GDM1 (cell line): Measurements from ENCODE around the gene NRGN.

Experiments
- DNase-seq: peaks from one replicate; lab custom pipeline; 2025; lab: John Stamatoyannopoulos, UW

NRGN gene

DNA sequence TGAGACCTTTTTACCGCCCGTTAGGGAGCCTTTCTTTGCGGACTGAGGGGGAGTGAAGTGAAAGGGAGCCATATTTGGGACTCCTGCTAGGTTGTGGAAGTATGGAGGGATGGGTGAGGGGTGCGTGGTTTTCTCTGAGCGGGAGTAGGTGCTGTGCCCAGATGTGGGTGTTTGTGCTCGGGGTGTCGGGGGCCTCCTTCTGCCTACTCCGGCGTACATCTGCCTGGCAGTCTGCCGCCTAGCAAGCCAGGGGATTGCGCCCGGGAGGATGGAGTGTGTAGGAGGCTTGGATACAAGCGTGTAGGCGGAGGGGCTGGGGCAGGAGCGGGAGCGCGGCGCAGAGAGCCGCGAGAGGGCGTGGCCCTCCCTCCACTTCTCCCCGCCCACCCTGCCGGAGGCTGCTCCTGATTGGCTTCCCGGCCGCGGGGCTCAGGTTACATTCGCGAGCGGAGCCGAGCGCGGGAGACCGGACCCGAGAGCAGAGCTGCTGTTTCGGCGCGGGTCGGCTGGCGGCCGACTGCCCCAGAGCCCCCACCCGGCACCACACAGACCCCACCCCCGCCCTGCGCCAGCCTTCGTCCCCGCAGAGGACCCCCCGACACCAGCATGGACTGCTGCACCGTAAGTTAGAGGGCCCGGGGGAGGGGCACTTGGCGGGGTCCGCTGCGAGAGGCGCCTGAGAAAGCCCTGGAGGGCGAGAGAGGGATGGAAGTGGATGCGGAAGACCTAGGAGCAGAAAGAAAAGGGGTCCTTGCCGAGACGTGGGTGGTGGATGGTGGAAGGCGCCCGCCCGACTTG is at the start of gene NRGN:
Gene NRGN (plus strand): TSS at position 464 of the 798 bp plus-strand sequence. CDS start 143 bp downstream, at position 607.
- peak; percentile 87 for DNase-seq

DNA sequence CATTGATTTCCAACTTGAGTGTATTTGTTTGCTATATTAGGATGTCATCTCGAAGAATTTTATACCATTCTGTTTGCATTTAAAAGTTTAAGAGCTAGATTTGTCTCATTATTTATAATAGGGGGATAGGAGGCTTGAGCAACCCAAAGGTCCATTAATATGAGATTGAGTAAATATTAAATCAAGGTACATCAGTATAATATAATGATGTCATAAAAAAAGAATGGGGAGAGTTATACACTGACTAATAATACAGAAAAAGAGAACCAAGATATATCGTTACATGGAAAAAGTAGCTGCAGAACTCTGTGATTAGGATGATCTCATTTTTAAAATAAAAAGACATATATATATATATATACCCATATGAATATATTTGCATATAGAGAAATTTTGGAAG is 46.6 kb upstream of the NRGN start:
- DNase-seq: no peak

DNA sequence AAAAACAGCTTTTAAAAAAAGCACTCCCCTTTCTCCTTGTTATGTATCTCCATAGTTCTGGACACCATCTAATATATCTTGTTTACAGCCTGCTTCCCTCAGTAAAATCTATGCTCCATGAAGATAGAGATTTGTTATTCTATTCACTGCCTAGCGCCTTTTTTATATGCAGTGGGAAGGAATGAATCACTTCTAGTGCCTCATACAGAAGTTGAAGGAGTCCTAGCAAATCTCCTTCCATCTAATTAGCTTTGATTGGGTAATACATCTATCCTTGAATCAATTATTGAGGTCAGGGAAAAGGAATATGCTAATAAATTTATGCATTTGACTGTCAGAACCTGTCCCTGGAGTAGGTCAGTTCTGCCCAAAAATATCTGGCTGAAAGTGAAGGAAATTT is 40.2 kb upstream of the NRGN start:
- no peak for DNase-seq

- no peak for DNase-seq
Measured at GRCh38 chr11:124700028-124700427, 39.7 kb upstream of the NRGN start.

DNA sequence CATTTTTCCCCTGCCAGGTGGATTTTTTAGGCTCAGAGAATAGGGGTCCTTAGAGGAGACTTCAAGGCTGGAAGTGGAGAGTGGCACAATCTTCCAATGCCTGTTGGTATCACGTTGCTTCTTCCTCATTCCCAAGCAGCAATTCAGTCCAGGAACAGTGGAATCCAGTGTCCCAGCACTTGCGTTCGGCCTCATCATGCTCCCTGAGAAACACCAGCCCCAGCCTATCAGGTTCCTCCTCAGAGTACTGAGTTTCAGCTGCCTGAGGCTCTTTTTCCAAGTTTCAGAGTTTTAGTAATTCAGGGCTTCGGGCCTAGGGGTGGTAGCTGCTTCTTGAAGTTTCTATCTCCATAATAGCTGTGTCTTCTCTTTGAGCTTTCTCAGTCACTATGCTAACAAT is 31.9 kb upstream of the NRGN start:
- no peak for DNase-seq

GRCh38 chr11:124712392-124712791 is 27.4 kb upstream of the NRGN start:
- no peak for DNase-seq

DNA sequence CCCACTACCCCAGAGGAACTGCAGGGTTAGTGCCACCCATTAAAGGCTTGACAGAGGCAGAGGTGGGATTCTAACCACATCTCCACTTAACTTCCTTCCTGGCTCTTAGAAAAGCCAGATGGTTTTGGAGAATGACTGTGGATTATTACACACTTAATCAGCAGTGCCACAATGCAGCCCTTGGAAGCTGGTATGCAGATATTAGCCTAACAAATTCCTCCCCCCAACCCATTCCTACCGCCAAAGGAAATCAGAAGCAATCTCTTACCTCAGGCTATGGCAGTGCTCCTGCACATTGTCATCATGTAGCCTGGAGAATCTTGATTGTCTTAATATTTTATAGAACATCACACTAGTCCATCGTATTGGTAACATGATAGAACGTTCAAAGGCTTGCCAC is 23.2 kb upstream of the NRGN start:
- peak; percentile 63 for DNase-seq

DNA sequence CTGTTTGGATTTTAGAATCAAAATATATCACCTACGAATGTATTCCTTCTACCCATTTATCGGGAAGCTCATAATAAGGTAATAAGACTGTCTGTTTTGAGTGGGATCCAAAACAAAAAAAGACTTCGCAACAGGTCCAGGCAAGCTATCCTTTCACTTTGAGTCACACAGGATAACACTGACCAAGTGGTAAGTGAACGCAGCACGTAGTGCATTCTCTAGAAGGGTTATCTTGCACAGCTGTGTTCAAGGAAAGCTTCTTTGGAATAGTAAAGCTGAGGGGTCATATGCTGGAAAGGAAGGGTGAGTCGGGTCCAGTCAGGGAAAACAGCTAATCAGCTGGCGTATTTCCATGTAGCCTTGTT is 22.3 kb upstream of the NRGN start:
- no peak for DNase-seq

DNA sequence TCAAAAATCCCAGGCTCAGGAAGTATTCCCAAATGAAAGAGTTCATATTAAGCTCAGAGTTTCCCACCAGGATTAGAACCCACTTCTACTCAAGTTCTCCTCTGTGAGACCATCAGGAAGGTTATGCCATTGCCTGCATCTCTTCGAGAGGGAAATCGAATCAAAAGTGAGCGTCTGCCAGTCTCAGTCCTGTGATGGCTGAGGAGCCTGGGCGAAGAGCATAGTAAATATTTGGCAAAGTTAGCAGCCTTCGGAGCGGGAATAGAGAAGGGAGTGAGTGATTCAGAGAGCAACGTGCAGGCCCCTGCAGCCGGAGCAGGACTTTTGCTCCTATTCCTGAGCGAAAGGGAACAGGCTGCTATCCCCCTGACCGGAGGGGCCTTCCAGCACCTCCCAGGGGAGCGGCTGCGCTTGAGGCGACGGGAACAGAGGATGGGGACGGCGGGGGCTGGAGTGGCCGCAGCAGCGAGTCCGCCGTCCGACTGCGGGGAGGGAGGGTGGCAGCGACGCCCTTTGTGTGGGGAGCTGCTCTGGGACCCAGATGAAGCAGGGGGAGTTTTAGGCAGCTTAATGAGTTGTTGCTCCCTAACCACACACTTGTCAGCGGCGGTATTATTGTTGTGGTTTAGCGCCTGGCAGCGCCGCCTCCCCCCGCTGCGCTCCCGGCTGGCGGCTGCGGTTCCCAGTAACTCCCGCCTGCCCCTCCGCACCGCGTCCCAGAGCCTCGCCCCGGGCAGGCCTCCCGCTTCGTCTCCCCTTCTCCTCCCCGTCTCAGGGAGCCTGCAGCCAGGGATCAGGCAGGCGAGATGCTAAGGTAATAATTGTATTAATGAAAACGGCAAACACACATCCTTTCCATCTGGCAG is 21.7 kb upstream of the NRGN start:
- DNase-seq: no peak

- no peak for DNase-seq
Measured at GRCh38 chr11:124718801-124719200, 20.9 kb upstream of the NRGN start.

DNA sequence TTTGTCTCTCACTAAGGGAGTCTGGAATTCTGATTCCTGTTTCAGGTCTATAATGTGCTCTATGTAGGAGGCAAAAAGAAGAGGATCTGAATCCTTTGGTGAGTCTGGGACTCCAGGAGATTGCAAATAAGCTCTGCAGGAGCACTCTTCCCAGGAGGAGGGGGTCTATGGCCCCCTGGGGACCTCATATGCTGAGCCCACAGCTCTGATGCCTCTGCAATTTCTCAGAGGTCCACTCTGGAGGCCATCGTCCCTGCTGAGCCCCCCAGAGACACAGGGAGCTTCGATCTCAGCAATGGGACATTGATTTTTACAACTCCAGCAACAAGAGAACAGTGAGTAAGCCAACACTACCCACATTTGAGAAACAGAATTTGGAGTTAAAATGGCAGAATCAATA is 20.2 kb upstream of the NRGN start:
- DNase-seq: no peak

DNA sequence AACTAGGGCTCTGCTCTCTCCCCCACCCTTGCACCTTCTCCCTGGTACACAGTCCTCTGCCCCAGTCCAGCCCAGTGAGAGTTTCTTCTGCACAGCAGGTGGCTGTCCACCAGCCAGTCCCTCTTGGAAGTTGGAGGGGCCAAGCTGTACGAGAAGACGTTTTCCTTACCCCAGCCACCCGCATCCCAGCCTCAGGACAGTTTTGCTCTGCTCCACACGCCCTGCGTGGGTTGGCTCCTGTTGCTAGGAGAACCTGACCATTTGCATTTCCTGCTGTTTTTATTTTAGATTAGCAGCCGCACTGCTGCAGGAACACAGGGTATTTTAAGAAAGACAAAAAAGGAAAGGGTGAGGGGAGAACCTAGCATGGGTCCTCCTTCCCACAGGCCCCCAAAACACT is 17.6 kb upstream of the NRGN start:
- DNase-seq: no peak

- DNase-seq: peak; percentile 71
Measured at GRCh38 chr11:124724979-124725718, 14.6 kb upstream of the NRGN start.

GRCh38 chr11:124725719-124726105 is 14.0 kb upstream of the NRGN start:
- peak; percentile 71 for DNase-seq

GRCh38 chr11:124727474-124727873 is 12.3 kb upstream of the NRGN start:
- DNase-seq: no peak

DNA sequence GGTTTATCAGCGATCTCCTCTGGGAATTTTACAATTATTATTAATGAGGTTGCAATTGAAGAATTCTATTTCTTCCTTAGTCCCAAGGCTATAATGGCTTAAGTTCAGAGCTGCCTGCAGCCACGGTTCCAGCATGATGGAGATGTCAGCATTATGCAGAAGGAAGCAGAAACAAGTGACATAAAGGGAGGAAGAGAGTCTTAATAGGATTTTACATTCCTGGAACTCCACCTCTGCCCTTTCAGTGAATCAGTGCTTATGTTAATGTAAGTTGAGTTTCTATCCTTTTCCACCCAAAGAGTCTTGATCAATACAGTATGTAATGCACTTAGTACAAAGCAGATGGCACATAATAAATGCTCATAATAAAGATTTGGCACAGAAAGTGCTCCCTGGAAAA is 11.6 kb upstream of the NRGN start:
- no peak for DNase-seq

- no peak for DNase-seq
Measured at GRCh38 chr11:124729571-124729970, 10.2 kb upstream of the NRGN start.

DNA sequence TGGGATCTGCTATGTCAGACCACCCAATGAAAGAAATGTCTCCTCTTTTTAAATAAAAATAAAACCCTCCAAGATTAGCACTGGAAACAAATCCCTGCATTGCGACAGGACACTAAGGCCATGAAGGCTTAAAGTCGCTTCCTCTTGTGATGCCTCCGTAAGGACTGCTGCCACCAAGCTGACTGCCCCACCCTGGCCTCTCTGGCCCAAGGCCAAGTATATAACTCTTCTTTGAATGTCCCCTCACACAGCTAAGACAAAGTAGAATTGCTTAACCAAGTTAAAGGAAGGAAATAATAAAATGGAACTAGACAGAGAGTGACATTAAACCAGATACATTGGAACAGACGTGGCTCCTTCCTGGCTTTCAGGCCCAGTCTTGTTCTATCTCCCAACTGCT is 7.5 kb upstream of the NRGN start:
- DNase-seq: peak; percentile 47

GRCh38 chr11:124736736-124737135 is 3.0 kb upstream of the NRGN start:
- DNase-seq: peak; percentile 28

GRCh38 chr11:124737638-124738305 is 2.0 kb upstream of the NRGN start:
- DNase-seq: no peak

DNA sequence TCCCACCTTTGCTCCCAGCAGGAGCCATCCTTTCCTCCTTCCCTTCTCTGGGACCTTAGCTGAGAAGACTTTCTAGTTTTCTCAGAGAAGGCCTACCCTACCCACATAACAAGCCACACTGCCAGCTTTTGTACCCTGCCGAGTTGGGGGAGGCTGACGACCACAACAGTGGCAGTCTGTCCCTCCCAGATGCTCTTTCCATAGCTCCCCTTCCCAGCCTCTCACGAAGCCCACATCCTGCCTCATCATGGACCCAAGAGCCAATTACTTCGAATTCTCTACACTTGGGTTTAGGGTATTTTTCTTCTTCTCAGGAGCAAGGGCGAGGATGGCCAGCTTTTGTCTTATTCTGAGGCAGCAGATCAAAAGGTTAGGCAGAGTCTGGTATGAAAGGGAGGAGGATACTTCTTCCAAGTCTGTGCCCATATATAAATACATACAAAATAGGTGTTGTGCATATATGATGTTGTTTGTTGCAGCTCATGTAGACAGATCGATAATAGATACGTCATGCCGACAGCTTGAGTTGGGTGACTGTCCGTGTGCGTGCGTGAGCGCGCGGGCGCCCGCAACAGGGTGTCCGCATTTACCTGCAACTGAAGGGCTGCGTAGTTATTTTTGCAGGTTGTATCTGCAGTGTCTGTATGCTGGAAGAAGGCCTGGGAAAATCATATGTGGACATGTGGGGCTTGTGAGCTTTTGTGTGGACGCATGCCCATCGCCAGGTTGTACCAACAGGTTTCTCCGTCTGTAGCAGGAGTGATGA is 846 bp upstream of the NRGN start:
- DNase-seq: no peak
